Islet of Langerhans (tissue), 1 donor: ENCODE measurements around the gene SYCE1L.
"Not testable (repeated sequence)": the region's sequence is repeated elsewhere in the genome, so short reads cannot be mapped to it uniquely, and the experiment has no call there.

Experiments used
- FAIRE-seq: peaks from one replicate; lab custom pipeline; 2011; peaks lifted over from hg19 to GRCh38; lab: Jason Lieb, UNC

Gene SYCE1L

GRCh38 chr16:77206533-77206932 is 7.3 kb downstream of the SYCE1L start:
- FAIRE-seq: no peak

GRCh38 chr16:77207030-77207429 is 7.8 kb downstream of the SYCE1L start:
- FAIRE-seq: no peak

DNA sequence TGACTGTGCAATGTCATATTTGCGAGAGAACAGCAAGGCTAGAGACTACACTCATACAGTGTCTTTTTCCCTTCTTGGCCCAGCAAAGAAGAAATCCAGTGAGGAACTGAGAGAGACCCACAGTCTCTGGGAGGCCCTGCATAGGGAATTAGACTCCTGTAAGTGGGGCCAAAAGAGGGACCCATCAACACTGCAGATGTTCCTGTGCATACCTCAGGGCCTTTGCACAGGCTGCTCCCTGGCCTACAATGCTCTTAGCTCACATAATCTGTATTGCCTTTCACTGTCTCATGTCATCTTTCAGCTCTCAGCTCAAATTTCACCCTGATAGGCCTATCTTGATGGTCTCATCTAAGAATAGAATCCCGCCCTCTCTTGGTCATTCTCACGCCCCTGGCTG is 9.2 kb downstream of the SYCE1L start:
- FAIRE-seq: no peak

- no peak for FAIRE-seq
Measured at GRCh38 chr16:77211880-77212740, 12.9 kb downstream of the SYCE1L start.

- no peak for FAIRE-seq
Measured at GRCh38 chr16:77212741-77213541, 13.7 kb downstream of the SYCE1L start.

DNA sequence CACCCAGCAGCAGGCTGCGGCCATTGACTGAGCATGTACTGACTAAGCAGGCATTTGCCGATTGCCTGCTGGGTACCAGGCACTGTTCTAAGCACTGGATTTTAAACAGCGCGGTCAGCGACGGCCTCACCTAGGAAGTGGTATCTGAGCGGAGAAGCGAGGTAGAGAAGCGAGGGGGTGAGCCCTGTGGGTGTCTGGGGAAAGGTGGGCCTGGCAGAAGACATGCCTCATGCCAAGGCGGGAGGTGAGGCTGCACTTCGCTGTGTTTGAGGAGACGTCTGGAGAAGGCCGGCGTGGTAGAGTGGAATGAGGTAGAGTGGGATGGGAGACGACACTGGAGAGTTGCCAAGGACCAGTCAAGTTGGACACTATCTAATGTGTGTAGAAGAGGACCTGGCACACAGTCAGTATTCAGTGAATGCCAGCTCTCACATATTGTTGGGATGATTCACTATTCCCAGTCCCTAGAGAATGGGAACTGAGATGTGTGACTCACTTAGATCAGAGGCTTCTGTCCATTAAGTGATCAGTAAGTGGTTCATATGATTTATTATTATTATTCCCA is 14.4 kb downstream of the SYCE1L start:
- FAIRE-seq: no peak

GRCh38 chr16:77214411-77215138 is 15.4 kb downstream of the SYCE1L start:
- no peak for FAIRE-seq

GRCh38 chr16:77219437-77219836 is 20.2 kb downstream of the SYCE1L start:
- FAIRE-seq: no peak

GRCh38 chr16:77220427-77220826 is 21.2 kb downstream of the SYCE1L start:
- no peak for FAIRE-seq

DNA sequence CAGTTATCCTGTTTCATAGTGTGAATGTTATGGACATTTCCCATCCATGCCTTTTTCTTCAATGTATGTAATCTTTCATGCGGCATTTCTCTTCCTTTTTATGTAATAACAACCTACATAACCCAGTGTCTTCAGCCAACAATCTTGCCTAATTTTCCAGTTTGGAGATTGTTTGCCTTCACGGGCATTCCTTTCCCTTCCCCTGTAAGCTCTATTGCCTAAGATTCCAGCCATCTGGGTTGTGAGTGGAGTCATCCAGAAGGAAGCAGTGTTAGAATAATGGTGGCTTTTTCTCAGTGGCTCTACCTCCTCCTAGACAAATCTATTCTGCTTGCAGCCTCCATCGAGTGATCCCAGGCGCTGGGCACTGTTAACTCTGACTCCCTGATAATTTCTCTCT is 22.3 kb downstream of the SYCE1L start:
- FAIRE-seq: no peak

DNA sequence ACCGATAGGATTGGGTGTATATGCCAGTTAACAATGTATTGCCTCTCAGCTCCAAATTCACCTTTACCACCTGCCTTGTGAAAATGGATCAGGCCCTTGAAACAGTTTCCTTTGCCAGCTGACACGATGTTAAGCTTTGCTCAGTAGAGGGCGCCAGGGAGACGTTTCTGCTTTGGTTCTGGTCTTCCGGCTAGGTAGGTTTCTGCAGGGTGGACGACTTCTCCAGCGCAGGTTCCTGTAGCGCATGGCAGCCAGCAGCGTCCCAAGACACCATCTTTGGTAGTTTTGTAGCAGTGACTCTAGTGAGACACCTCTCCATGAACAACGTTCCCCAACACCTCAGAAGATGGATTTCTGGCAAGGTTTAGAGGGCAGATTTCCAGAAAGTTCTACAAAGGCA is 24.0 kb downstream of the SYCE1L start:
- no peak for FAIRE-seq

DNA sequence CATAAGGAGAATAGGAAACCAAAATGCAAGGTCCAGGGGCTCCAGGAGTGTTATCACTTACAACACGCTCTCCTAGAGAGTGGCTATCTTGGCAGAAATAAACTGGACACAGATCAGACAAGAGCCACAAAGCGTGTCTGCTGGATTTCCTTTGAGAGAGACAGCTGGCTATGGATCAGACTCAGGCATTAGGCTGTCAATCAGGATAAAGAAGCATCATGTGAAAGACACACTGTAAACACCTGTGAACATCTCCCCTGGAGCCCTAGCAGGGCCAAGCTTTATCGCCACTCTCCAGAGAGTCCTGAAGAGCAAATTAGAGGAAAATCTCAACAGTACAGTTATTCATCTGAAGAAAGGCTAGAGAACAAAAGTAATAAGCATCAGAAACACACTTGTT is 26.0 kb downstream of the SYCE1L start:
- no peak for FAIRE-seq

GRCh38 chr16:77227745-77228144 is 28.5 kb downstream of the SYCE1L start:
- FAIRE-seq: no peak

GRCh38 chr16:77231047-77231446 is 31.8 kb downstream of the SYCE1L start:
- no peak for FAIRE-seq

GRCh38 chr16:77233799-77234519 is 34.8 kb downstream of the SYCE1L start:
- FAIRE-seq: no peak

DNA sequence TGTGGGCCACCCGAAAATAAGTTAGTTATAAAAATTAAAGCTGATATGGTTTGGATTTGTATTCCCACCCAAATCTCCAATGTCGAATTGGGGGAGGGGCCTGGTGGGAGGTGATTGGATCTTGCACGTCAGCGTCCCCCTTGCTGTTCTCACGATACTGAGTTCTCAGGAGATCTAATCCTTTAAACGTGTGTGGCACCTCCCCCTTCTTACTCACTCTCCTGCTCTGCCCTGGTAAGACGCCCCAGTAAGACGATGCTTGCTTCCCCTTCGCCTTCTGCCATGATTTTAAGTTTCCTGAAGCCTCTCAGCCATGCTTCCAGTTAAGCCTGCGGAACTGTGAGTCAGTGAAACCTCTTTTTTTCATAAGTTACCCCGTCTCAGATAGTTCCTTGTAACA is 35.4 kb downstream of the SYCE1L start:
- FAIRE-seq: no peak

GRCh38 chr16:77236063-77236511 is 36.9 kb downstream of the SYCE1L start:
- FAIRE-seq: no peak

DNA sequence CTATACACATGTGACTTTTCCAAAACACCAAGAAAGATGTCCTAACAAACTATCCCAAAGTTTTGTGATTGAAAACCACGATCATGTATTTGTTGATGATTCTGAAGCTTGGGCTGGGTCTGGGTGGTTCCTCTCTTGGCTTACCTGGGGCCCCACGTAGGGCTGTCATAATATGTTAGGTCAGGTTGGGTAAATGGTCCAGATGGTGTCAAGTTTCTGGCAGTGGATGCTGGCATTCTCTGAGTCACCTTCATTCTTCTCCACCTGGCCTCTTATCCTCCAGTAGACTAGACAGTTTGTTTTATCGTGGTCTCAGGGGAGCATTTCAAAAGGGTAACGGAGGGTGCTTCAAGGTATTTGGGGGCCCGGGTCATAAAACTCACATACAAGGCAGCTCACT is 39.4 kb downstream of the SYCE1L start:
- FAIRE-seq: no peak

- not testable (repeated sequence) for FAIRE-seq
Measured at GRCh38 chr16:77242471-77242870, 43.3 kb downstream of the SYCE1L start.

GRCh38 chr16:77246150-77246549 is 46.9 kb downstream of the SYCE1L start:
- FAIRE-seq: no peak

- no peak for FAIRE-seq
Measured at GRCh38 chr16:77250400-77250799, 51.2 kb downstream of the SYCE1L start.
